GM12892 (cell line): ENCODE data around the gene HYAL3.

Experiments
- POLR2AphosphoS5 ChIP-seq: IDR thresholded peaks from 2 replicates; pipeline ENCODE4 v1.6.1; 2011; ENCODE audit warnings: low read depth, low read length, control low read depth
- TAF1 ChIP-seq: IDR thresholded peaks from 2 replicates; pipeline ENCODE4 v1.6.1; 2011; ENCODE audit warnings: low read depth, mild to moderate bottlenecking, control low read depth, low read length, borderline replicate concordance

DNA sequence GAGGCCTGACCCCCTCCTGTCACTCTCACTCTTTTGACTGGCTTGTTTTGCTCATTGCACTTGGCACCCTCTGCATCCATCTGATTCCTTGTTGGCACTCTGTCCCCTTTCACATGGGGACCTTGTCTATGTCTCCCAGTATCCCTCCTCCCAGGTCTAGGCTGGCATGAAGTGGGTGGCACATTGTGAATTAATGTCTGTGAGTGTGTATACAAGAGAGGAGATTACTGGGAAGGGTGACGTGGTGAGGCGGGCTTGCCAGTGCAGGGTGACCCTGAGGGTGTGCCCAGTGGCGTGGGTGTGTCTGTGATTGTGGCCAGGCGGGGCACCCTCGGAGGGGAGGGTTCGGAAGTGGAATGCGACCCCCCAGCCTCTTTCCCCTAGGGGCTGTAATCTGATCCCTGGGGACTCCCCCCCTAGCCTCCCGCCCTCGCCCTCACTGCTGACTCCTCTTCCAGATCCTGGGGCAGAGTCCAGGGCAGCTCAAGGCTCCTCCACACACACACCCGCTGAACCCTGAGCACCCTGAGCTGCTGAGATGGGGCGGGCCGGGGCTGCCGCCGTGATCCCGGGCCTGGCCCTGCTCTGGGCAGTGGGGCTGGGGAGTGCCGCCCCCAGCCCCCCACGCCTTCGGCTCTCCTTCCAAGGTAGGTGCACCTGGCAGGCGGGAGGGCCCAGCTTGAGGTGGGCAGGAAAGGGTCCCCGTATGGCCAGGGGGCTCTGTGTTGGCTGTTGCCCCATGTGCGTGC lies 30.3 kb downstream of the HYAL3 start, which contains the start of gene SEMA3B:
- TF ChIP-seq TAF1 (no peak), POLR2AphosphoS5 (no peak)
